A549 treated with DMSO at 1 μM for 4 hours (cell line): ENCODE results near the gene CYS1. TPM values are rescaled to one million over a fixed set of nuclear protein-coding genes. Genes with fewer than 3 reads are reported as not detected.

ENCODE experiments used
- total RNA-seq: library from RNA; stranded (reverse); fragments of 200-300 nt; extraction: Qiagen RNA extraction; gene quantifications from 5 replicates; pipeline ENCODE4 v1.2.3, GENCODE V29; 2022; ENCODE audit warnings: low read depth

Gene CYS1, protein sequence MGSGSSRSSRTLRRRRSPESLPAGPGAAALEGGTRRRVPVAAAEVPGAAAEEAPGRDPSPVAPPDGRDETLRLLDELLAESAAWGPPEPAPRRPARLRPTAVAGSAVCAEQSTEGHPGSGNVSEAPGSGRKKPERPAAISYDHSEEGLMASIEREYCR
- 0.65 to 1.7 TPM (median 1.4 TPM) in 5 replicates for total RNA-seq

DNA sequence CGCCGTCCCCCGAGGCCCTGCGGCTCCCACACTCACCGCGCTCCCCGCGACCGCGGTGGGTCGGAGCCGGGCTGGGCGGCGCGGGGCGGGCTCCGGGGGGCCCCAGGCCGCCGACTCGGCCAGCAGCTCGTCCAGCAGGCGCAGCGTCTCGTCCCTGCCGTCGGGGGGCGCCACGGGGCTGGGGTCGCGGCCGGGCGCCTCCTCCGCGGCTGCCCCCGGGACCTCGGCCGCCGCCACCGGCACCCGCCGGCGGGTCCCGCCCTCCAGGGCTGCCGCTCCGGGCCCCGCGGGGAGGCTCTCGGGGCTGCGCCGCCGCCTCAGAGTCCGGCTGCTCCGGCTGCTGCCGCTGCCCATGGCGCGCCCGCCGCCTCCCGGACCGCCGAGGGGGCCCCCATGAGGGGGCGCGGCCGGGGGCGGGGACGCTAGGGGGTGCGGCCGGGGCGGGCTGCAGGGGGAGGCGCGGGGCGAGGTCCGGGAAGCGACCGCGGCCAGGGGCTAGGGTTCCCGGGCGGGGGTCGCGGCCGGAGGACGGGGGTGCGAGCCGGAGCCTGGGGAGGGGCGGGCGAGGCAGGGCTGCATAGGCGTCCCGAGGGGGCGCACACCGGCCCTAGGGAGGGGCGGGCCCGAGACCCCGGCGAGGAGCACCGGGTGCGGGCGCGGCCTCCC is at the start of gene CYS1:
Gene CYS1, minus strand, starts transcription at position 542 of the 666 bp plus-strand sequence. Its CDS starts 188 bp downstream, at position 354.

DNA sequence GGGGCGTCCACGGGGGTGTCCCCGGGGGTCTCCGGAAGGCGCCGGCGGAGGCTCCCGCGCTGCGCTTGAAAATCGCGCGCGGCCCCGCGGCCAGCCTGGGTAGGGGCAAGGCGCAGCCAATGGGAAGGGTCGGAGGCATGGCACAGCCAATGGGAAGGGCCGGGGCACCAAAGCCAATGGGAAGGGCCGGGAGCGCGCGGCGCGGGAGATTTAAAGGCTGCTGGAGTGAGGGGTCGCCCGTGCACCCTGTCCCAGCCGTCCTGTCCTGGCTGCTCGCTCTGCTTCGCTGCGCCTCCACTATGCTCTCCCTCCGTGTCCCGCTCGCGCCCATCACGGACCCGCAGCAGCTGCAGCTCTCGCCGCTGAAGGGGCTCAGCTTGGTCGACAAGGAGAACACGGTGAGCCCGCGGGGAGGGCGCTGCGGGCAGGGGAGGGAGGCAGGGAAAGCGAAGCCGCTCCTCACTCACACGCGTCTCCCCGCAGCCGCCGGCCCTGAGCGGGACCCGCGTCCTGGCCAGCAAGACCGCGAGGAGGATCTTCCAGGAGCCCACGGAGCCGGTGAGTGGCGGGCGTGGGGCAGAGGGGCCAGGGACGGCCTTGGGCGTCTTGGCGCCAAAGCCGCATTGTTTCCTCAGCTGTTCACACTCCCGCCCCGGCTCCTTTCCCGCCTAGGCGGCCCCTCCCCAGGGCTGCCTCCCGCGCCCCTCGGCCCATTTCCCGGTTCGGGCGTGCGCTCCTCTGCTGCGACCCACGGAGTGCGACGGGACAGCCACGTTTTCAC is 42.5 kb upstream of the CYS1 start, which contains the start of gene RRM2:
Gene RRM2, plus strand, starts transcription at position 240 of the 781 bp plus-strand sequence. Its CDS starts 60 bp downstream, at position 300.

DNA sequence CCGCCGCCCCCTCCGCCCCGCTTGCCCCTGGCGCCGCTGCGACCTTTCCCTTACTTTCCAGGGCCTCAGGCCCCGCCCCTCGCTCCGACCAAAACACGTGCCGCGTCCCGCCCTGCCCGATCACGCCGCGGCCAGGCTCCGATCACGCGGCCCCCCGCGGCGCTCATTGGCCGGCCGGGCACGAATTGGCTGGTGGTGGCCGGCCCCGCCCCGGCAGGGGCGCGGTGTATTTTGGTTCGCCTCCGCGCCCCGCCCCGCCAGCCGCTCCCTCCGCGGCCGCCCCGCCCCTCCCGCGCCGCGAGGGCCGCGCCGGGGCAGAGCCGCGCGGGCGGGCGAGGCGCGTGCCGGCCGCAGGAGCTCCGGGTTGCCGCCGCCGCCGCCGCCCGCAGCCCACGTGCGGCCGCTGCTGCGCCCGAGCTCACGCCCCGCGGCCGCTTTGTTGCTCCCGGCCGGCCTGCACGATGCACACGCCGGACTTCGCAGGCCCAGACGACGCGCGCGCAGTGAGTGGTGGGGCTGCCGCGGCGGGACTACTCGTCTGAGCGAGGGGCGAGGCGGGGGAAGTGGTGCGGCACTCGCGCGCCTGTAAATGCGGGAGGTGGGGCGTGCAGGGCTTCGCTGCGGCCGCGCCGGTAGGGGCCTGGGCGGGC is 36.8 kb downstream of the CYS1 start, which contains the start of gene KLF11:
Gene KLF11, plus strand, starts transcription at position 295 of the 650 bp plus-strand sequence. Its CDS starts 167 bp downstream, at position 462.

Other genes starting within 250 kb of the CYS1 start
- 23.4 to 46.5 TPM (median 27.1 TPM) in 5 replicates for gene TAF1B, start 236.9 kb downstream of the CYS1 start, total RNA-seq
- gene GRHL1, start 128.7 kb downstream of the CYS1 start, total RNA-seq, result 1.2 to 1.7 TPM (median 1.2 TPM) in 5 replicates
- 3.7 to 5.7 TPM (median 5.4 TPM) in 5 replicates for gene KLF11, start 36.9 kb downstream of the CYS1 start, total RNA-seq
- gene RRM2, start 42.3 kb upstream of the CYS1 start, total RNA-seq, result 168 to 246 TPM (median 244 TPM) in 5 replicates
- 87.0 to 129 TPM (median 114 TPM) in 5 replicates for gene HPCAL1, start 222.5 kb upstream of the CYS1 start, total RNA-seq